ENCODE measurements around the gene TMEM80. TPM values are rescaled to one million over a fixed set of nuclear protein-coding genes. Genes with fewer than 3 reads are reported as not detected.

The TMEM80 gene
- total and polyA plus RNA-seq, 9 of the 15 experiments (the other 6 are each of a cell fraction or from before 2014, with no cell fraction given): 5.1 to 30.1 (median 12.4) TPM

GRCh38 chr11:727859-728748 lies 32.5 kb downstream of the TMEM80 start (continued):
- TF ChIP-seq ZNF76 (CRISPR knock-in tag; IDR thresholded peaks at IDR 0.05; ENCODE audit: borderline replicate concordance) (0 out of 2 replicates have a peak, but pooled peaks have one; percentile 45), BCOR (IDR thresholded peaks at IDR 0.05) (0 out of 2 replicates have a peak, but pooled peaks have one; percentile 40), E4F1 (CRISPR knock-in tag; IDR thresholded peaks at IDR 0.05; ENCODE audit: borderline replicate concordance) (no peak), POLR2A (conservative IDR thresholded peaks at IDR 0.05) (no peak), KLF1 (tag; IDR thresholded peaks at IDR 0.05) (peak; percentile 92; the same call in 1 of the 2 replicates), ATF3 (IDR thresholded peaks at IDR 0.05) (peak; percentile 70), ATF3 (CRISPR knock-in tag; conservative IDR thresholded peaks at IDR 0.05) (peak; percentile 51; the same call in 1 of the 2 replicates), PTBP1 (IDR thresholded peaks at IDR 0.05; ENCODE audit: low read depth, low read length) (no peak), NR2C1 (IDR thresholded peaks at IDR 0.05) (no peak), NR2C1 (tag; IDR thresholded peaks at IDR 0.05) (peak; percentile 8; the same call in 1 of the 2 replicates), HDAC1 (IDR thresholded peaks at IDR 0.05) (peak in 1 of 2 experiments; percentile 58; a peak in 2 of 4 replicates), ZBTB1 (CRISPR knock-in tag; IDR thresholded peaks at IDR 0.05; ENCODE audit: borderline replicate concordance, low read depth) (peak; percentile 20; the same call in 1 of the 2 replicates), CTBP1 (IDR thresholded peaks at IDR 0.05; ENCODE audit: borderline replicate concordance) (peak; percentile 97), JUN (IDR thresholded peaks at IDR 0.05; ENCODE audit: borderline replicate concordance, low read depth, low read length) (peak; percentile 69), JUN (CRISPR knock-in tag; IDR thresholded peaks at IDR 0.05; ENCODE audit: borderline replicate concordance) (peak; percentile 93), JUND (IDR thresholded peaks at IDR 0.05; ENCODE audit: borderline replicate concordance, low read depth, low read length) (peak; percentile 81), JUND (tag; IDR thresholded peaks at IDR 0.05; ENCODE audit: borderline replicate concordance, low read depth, low read length) (peak; percentile 74; the same call in 1 of the 3 replicates), NR1H2 (CRISPR knock-in tag; IDR thresholded peaks at IDR 0.05) (peak; percentile 27; the same call in 1 of the 2 replicates), ZNF212 (CRISPR knock-in tag; IDR thresholded peaks at IDR 0.05) (no peak), E2F8 (IDR thresholded peaks at IDR 0.05; ENCODE audit: low read depth, partially characterized antibody) (no peak), ESRRA (IDR thresholded peaks at IDR 0.05; ENCODE audit: borderline replicate concordance, low read depth) (peak; percentile 68; the same call in 1 of the 2 replicates), RB1 (IDR thresholded peaks at IDR 0.05; ENCODE audit: low read depth) (peak; percentile 87; the same call in 1 of the 2 replicates)
